Measurements from ENCODE around the gene PDLIM7.

GRCh38 chr5:177440990-177441780 lies 56.2 kb downstream of the PDLIM7 start:
- no peak for TF ChIP-seq CTCF (IDR thresholded peaks at IDR 0.05)
- no peak for TF ChIP-seq EZH2 (IDR thresholded peaks at IDR 0.05)
- TF ChIP-seq EZH2phosphoT487 (IDR thresholded peaks at IDR 0.05), result no peak
